Mucosa of descending colon (tissue), 3 donors: ENCODE data around the gene RELA. TPM values are rescaled to one million over a fixed set of nuclear protein-coding genes. Genes with fewer than 3 reads are reported as not detected.

Experiments
- ATAC-seq: fragments of 200-7000 bp; cut with Tn5 transposase; one replicate; pipeline ENCODE4 v1.9.1; 2020; ENCODE audit warnings: mild to moderate bottlenecking, moderate library complexity
- DNase-seq, 3 donors: peaks; one replicate each; pipeline ENCODE4 v3.0.0-alpha.2; 2020
- H3K36me3 ChIP-seq: fragments of 200-600 bp; one replicate; pipeline ENCODE4 v1.8.0; 2021; ENCODE audit warnings: low read depth, mild to moderate bottlenecking
- H3K4me1 ChIP-seq: fragments of 200-600 bp; one replicate; pipeline ENCODE4 v1.8.0; 2021; ENCODE audit warnings: low read depth, mild to moderate bottlenecking
- H3K4me3 ChIP-seq: fragments of 200-600 bp; one replicate; pipeline ENCODE4 v1.8.0; 2021; ENCODE audit warnings: mild to moderate bottlenecking
- H3K9me3 ChIP-seq: fragments of 200-600 bp; one replicate; pipeline ENCODE4 v1.8.0; 2021; ENCODE audit warnings: mild to moderate bottlenecking
- intact Hi-C, 2 donors: fragments of 100-400 bp; cut with DNase I in 1 of 2; cut with micrococcal nuclease in 1 of 2; formaldehyde crosslinking; loops; one replicate each; pipeline versions ENCODE4 v1.11.0 to v1.11.1; 2022; cut with DNase I, micrococcal nuclease
- total RNA-seq, 3 donors: library from RNA; stranded (reverse); fragmentation: NEBNext Ultra II Directional in 2 of 3; extraction: Animal tissue kit (Norgen Biotek cat#: 25700) in 2 of 3; gene quantifications; one replicate each; pipeline versions ENCODE4 v1.2.1 to v1.2.4, GENCODE V29; 2021 to 2023
- TF ChIP-seq, protein P1 (sequence below): fragments of 200-600 bp; IDR thresholded peaks from one replicate; pipeline ENCODE4 v1.8.0; 2022; ENCODE audit warnings: antibody characterized with exemption, mild to moderate bottlenecking
- donor health status: DM: no; HTN: no; CAD: no; lungs with moderate emphysema.
- donor health status: DM: no; HTN: no; CAD: no.
- donor health status: DM: no; HTN: yes; CAD: no.

The RELA gene
- total RNA-seq, 3 donors from 2014 or later = 69.1 to 89.6 (median 71.0) TPM

DNA sequence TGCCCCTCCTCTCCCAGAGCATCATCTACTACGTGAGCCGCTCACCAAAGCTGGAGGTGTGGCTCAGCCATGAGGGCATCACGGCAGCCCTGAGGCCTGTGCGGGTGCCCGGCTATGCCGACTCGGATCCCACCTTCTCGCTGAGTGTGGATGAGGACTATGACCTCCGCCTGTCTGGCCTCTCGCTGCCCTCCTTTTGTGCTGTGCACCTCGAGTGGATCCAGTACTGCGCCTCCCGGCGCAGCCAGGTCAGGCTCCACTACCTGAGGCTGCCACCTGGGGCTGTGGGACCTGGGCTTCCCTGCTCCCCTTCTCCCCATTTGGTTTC lies 28.6 kb downstream of the RELA start:
- peaks cover 7% of the 10 kb centered on the region for H3K36me3 ChIP-seq
- ATAC-seq = no peak
- DNase-seq = no peak
- no peaks in the 10 kb centered on the region for H3K9me3 ChIP-seq
- H3K4me3 ChIP-seq = no peak overlapping the region
- H3K4me1 ChIP-seq = peaks cover 7% of the 10 kb centered on the region
- TF ChIP-seq, protein P1, sequence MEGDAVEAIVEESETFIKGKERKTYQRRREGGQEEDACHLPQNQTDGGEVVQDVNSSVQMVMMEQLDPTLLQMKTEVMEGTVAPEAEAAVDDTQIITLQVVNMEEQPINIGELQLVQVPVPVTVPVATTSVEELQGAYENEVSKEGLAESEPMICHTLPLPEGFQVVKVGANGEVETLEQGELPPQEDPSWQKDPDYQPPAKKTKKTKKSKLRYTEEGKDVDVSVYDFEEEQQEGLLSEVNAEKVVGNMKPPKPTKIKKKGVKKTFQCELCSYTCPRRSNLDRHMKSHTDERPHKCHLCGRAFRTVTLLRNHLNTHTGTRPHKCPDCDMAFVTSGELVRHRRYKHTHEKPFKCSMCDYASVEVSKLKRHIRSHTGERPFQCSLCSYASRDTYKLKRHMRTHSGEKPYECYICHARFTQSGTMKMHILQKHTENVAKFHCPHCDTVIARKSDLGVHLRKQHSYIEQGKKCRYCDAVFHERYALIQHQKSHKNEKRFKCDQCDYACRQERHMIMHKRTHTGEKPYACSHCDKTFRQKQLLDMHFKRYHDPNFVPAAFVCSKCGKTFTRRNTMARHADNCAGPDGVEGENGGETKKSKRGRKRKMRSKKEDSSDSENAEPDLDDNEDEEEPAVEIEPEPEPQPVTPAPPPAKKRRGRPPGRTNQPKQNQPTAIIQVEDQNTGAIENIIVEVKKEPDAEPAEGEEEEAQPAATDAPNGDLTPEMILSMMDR = no peak
- intact Hi-C loops = no loop called here

DNA sequence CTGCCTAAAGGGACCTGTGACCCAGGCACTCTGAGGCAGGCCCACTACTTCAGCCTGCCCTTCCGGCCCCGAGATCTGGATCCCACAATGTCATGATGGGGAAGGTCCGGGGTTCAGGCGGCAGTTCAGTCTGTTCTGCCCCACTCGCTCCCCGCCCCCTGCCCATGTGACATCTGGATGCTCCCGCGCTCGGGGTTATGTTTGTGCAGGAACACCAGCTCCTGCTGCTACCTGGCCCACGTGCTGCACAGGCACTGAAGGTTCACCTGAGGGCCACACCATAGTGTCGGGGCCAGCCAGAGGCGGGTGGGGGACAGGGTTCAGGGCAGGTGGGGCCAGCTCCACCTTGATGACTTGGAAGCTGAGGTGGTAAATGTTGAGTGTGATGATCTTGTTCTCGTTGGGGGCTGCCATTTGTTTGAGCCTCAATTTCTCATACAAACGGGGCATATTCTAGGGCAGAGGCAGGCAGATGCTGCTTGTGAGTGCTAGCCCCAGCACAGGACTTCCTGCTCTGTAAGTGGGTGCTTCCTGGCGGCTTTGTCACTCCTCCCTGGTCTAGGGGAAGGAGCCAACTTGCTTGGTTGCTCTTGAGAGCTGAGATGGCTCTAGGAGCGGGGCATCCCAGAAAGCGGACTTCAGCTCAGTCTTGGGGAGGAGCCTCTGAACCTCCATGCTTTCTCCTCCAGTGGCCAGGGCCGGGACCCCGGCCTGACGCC lies 29.2 kb downstream of the RELA start:
- DNase-seq (no peak), ATAC-seq (no peak)
- intact Hi-C loops = no loop called here
- Histone ChIP-seq H3K9me3 (no peaks in the 10 kb centered on the region), H3K4me1 (peaks cover 4% of the 10 kb centered on the region), H3K4me3 (no peak overlapping the region), H3K36me3 (peaks cover 7% of the 10 kb centered on the region)
- TF ChIP-seq, protein P1 = no peak

DNA sequence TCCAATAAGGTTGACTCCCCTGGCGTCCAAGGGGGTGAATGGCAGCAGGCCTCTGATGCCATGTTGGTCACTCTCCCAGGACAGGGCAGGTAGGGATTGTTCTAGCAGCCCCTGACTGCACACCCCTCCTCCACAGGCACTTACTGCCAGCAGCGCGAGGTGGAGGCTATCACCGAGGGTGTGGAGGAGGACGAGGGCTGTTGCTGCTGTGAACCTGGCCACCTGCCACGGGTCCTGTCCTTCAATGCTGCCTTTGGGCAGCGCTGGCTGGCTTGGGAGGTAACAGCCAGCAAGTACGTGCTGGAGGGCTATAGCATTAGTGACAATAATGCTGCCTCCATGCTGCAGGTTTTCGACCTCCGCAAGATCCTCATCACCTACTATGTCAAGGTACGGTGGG lies 32.5 kb downstream of the RELA start:
- intact Hi-C loops = no loop called here
- Histone ChIP-seq H3K36me3 (peaks cover 7% of the 10 kb centered on the region), H3K4me1 (no peaks in the 10 kb centered on the region), H3K9me3 (no peaks in the 10 kb centered on the region), H3K4me3 (no peak overlapping the region)
- TF ChIP-seq, protein P1 = no peak
- DNase-seq (no peak), ATAC-seq (no peak)

DNA sequence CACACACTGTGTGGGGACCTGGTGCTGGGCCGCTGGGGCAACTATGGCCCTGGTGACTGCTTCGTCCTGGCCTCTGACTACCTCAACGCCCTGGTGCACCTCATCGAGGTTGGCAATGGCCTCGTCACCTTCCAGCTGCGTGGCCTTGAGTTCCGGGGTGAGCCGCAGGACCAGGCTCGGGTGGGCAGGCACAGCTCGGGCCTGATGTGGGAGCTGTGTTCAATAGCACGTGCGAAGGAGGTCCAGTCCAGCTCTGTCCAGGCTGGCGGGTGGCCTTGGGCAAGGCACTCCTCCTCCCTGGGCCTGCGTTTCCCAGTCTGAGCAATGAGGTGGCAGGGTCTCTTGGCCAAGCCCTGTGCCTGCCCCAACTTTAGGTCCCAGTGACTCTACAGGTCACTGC lies 33.1 kb downstream of the RELA start:
- H3K36me3 ChIP-seq = peaks cover 7% of the 10 kb centered on the region
- TF ChIP-seq, protein P1 = no peak
- no peak for ATAC-seq
- H3K4me3 ChIP-seq = no peak overlapping the region
- intact Hi-C loops = no loop called here
- H3K9me3 ChIP-seq = no peaks in the 10 kb centered on the region
- DNase-seq = no peak
- H3K4me1 ChIP-seq = no peaks in the 10 kb centered on the region

DNA sequence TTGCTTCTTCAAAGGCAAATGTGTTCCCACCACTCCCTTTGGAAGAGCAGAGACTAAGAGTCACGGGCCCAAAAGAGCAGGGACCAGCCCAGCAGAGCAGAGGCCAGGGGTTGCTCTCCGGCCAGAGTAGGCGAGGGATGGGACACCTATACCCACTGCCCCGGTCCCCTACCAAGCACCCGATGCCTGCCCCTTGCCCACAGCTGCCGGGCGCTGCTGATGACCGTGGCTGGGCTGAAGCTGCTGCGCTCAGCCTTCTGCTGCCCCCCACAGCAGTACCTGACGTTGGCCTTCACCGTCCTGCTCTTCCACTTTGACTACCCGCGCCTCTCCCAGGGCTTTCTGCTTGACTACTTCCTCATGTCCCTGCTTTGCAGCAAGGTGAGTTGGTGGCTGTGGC lies 35.5 kb downstream of the RELA start:
- DNase-seq = no peak
- Histone ChIP-seq H3K36me3 (peaks cover 7% of the 10 kb centered on the region), H3K4me1 (no peaks in the 10 kb centered on the region), H3K4me3 (no peak overlapping the region), H3K9me3 (no peaks in the 10 kb centered on the region)
- intact Hi-C loops = no loop called here
- TF ChIP-seq, protein P1 = no peak
- ATAC-seq = no peak
